Endothelial cell of umbilical vein (primary cell): ENCODE data around the gene HPCAL4.

Source experiments
- MYC ChIP-seq: IDR thresholded peaks from one replicate; pipeline ENCODE4 v1.6.1; 2011; ENCODE audit warnings: mild to moderate bottlenecking, low read depth, low read length
- POLR2A ChIP-seq: IDR thresholded peaks from 2 replicates; pipeline ENCODE4 v1.6.1; 2012; ENCODE audit warnings: low read depth, mild to moderate bottlenecking, control low read depth, low read length

GRCh38 chr1:39678889-39679288 lies 12.3 kb downstream of the HPCAL4 start:
- no peak for TF ChIP-seq MYC
- TF ChIP-seq POLR2A = no peak
